Peyer's patch (tissue), 4 donors: ENCODE measurements around the gene GRIK4. TPM values are rescaled to one million over a fixed set of nuclear protein-coding genes. Genes with fewer than 3 reads are reported as not detected.

ENCODE experiments used
- DNase-seq, 3 donors: peaks; one replicate each; pipeline ENCODE4 v3.0.0-alpha.2; 2017 to 2019
- H3K27ac ChIP-seq, 4 donors: fragments of 200-600 bp; sonication (generic); one replicate each; pipeline ENCODE4 v1.5.1; 2016 to 2019
- H3K27me3 ChIP-seq, 2 donors: fragments of 200-600 bp; sonication (generic); one replicate each; pipeline ENCODE4 v1.5.1; 2019
- H3K36me3 ChIP-seq, 3 donors: fragments of 200-600 bp; sonication (generic); one replicate each; pipeline ENCODE4 v1.5.1; 2016 to 2019
- H3K4me1 ChIP-seq, 4 donors: fragments of 200-600 bp; sonication (generic); one replicate each; pipeline ENCODE4 v1.5.1; 2016 to 2019
- H3K4me3 ChIP-seq, 4 donors: fragments of 200-600 bp; sonication (generic); 1 replicate in 3 of 4; 2 replicates in 1 of 4; pipeline ENCODE4 v1.5.1; 2016 to 2019; ENCODE audit warnings: mild to moderate bottlenecking in 1 of 4
- H3K9me3 ChIP-seq, 4 donors: fragments of 200-600 bp; sonication (generic); one replicate each; pipeline ENCODE4 v1.5.1; 2016 to 2019; ENCODE audit warnings: mild to moderate bottlenecking in 1 of 4
- POLR2A ChIP-seq, 2 donors: fragments of 450-650 bp; IDR thresholded peaks; one replicate each; pipeline ENCODE4 v1.5.1; 2017; ENCODE audit warnings: antibody characterized with exemption in 2 of 2, mild to moderate bottlenecking in 2 of 2, moderate library complexity in 2 of 2
- total RNA-seq, 4 donors: library from RNA; depleted of rRNA; stranded (reverse); fragments of >200 nt; gene quantifications; one replicate each; pipeline ENCODE4 v1.1.0, GENCODE V29; 2016
- TF ChIP-seq, protein P1 (sequence below), 6 experiments: fragments of 450-650 bp in 4 of 6; fragments of 200-600 bp in 2 of 6; sonication (generic) in 1 of 6; IDR thresholded peaks; one replicate each; pipeline ENCODE4 v1.5.1; 2017 to 2019; ENCODE audit warnings: antibody characterized with exemption in 6 of 6, mild to moderate bottlenecking in 3 of 6, moderate library complexity in 1 of 6

GRIK4 gene
- total RNA-seq, 4 donors from 2014 or later = 0.40 to 2.5 TPM; not detected in 2

DNA sequence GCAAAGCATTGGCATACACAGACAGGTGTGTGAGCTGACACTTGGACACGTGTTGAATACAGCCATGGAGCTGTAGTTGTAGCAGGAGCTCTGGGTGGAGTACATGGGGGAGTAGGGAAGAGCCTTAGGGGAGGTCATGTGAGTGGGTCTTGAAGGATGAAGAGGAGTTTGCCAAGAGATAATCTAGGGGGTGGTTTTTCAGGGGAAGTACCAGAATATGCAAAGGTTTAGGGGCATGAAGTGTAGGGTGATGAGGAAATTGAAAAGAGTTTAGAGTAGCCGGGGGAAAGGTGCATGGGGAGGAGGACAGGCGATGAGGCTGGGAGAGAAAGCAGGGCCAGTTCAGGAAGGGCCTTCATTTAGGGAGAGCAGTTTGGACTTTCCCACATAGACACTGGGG lies 74.5 kb downstream of the GRIK4 start:
- Histone ChIP-seq H3K27me3 (no peaks in the 10 kb centered on the region), H3K4me3 (no peak overlapping the region), H3K4me1 (no peaks in the 10 kb centered on the region), H3K36me3 (no peaks in the 10 kb centered on the region), H3K9me3 (no peaks in the 10 kb centered on the region), H3K27ac (no peak overlapping the region)
- DNase-seq = no peak
- TF ChIP-seq, protein P1, sequence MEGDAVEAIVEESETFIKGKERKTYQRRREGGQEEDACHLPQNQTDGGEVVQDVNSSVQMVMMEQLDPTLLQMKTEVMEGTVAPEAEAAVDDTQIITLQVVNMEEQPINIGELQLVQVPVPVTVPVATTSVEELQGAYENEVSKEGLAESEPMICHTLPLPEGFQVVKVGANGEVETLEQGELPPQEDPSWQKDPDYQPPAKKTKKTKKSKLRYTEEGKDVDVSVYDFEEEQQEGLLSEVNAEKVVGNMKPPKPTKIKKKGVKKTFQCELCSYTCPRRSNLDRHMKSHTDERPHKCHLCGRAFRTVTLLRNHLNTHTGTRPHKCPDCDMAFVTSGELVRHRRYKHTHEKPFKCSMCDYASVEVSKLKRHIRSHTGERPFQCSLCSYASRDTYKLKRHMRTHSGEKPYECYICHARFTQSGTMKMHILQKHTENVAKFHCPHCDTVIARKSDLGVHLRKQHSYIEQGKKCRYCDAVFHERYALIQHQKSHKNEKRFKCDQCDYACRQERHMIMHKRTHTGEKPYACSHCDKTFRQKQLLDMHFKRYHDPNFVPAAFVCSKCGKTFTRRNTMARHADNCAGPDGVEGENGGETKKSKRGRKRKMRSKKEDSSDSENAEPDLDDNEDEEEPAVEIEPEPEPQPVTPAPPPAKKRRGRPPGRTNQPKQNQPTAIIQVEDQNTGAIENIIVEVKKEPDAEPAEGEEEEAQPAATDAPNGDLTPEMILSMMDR (IDR thresholded peaks at IDR 0.05) = no peak
- TF ChIP-seq POLR2A (IDR thresholded peaks at IDR 0.05) = no peak

DNA sequence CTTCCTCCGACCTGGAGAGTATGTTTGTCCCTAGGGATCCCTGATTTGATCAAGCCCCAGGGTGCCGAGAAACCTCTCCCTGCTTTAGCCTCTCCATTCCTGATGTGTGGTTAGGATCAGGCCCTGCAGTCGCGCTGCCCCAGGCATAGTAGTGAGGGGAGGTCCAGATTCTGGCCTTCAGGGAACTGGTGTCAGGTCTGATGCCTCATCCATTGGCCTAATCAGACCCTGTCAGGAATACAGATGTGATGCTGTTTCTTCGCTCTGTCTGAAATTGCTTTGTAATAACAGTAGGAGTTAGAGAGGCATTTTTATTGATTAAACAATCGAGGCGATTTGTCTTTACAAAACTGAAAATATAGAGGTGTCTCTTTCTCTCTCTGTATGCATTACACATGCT lies 75.2 kb downstream of the GRIK4 start:
- H3K4me1 ChIP-seq = no peaks in the 10 kb centered on the region
- no peak overlapping the region for H3K27ac ChIP-seq
- TF ChIP-seq, protein P1 (IDR thresholded peaks at IDR 0.05) = no peak
- TF ChIP-seq POLR2A (IDR thresholded peaks at IDR 0.05) = no peak
- no peak overlapping the region for H3K4me3 ChIP-seq
- no peaks in the 10 kb centered on the region for H3K9me3 ChIP-seq
- H3K27me3 ChIP-seq = no peaks in the 10 kb centered on the region
- no peaks in the 10 kb centered on the region for H3K36me3 ChIP-seq
- DNase-seq = no peak

DNA sequence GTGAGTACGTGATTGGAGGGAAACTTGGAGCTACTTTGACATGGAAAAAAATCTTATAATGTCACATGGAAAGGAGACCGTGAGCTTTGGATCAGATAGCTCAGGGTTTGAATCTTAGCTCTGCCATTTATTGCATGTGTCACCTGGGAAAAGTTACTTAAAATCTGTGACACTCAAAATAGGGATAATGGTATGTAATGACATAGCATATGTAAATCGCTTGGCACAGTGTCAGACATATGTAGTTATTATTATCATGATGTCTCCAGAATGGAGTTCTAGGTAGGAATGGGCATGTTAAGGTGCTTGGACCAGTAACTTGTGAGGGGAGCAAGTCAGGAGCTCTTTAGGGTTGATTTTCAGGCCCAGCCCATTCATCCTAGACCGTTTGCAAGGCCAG lies 75.8 kb downstream of the GRIK4 start:
- Histone ChIP-seq H3K4me3 (no peak overlapping the region), H3K27me3 (no peaks in the 10 kb centered on the region), H3K27ac (no peak overlapping the region), H3K4me1 (no peaks in the 10 kb centered on the region), H3K9me3 (no peaks in the 10 kb centered on the region), H3K36me3 (no peaks in the 10 kb centered on the region)
- DNase-seq = no peak
- TF ChIP-seq POLR2A (IDR thresholded peaks at IDR 0.05) = no peak
- TF ChIP-seq, protein P1 (IDR thresholded peaks at IDR 0.05) = no peak

DNA sequence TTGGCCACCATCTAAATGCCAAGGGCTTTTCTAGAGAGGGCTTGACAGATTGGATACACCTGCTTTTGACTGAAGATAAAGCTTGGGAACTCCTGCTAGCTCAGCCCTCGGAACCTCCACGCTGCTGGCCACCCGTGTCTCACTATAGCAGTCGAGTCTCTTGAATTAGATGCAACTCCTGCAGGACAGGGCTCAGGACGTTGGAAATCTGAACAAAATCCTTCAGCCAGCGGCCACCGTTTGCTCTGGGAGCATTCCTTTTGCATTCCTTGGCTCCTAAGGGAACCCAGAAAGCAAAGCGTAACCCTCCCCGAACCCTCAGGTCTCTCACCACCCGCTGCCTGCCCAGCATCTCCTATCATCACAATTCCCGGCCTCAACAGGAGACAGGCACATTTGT lies 77.8 kb downstream of the GRIK4 start:
- TF ChIP-seq, protein P1 (IDR thresholded peaks at IDR 0.05) = no peak
- no peaks in the 10 kb centered on the region for H3K36me3 ChIP-seq
- H3K27me3 ChIP-seq = no peaks in the 10 kb centered on the region
- peak in 1 of 3 donors; percentile 22 for DNase-seq
- no peaks in the 10 kb centered on the region for H3K9me3 ChIP-seq
- H3K27ac ChIP-seq = no peak overlapping the region
- no peaks in the 10 kb centered on the region for H3K4me1 ChIP-seq
- H3K4me3 ChIP-seq = no peak overlapping the region

DNA sequence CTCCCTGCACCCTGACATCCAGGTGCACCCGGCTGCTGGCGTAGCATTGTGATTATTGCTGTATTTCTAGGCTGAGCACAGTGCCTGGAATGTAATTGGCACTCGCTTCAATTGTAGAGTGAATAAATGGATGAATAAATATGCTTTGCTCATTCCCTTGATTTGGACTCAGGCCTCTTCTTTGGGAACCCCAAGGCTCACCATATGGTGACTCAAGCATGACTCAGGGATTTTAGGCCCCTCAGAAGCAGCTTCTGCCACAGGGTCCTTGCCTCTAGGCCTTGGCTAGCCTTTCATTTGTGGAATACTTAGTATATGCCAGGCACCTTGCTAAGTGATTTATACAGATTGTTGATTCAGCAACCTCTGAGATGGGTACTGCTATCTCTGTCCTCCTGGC lies 78.9 kb downstream of the GRIK4 start:
- Histone ChIP-seq H3K4me1 (no peaks in the 10 kb centered on the region), H3K27me3 (no peaks in the 10 kb centered on the region), H3K9me3 (no peaks in the 10 kb centered on the region), H3K4me3 (no peak overlapping the region), H3K36me3 (no peaks in the 10 kb centered on the region), H3K27ac (no peak overlapping the region)
- no peak for DNase-seq
- TF ChIP-seq POLR2A (IDR thresholded peaks at IDR 0.05) = no peak
- TF ChIP-seq, protein P1 (IDR thresholded peaks at IDR 0.05) = no peak

DNA sequence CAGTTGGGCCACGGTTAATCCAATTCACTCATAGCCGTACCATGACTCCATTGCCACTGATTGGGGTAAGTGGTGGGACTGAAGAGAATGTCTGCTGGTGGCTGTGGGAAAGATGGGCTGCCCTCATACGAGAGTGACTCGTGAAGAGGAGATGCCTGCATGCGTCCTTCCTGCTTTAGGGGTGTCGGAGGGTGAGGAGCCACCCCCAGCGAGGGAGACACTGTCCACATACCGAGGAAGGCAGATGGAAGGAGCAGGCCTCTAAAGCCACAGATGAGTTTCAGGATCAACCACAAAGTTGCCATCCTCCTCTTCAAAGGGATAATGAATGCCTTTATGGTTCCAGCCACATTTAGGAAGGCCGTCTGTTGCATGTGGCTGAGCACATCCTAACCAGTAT lies 83.2 kb downstream of the GRIK4 start:
- H3K27ac ChIP-seq = no peak overlapping the region
- no peak for TF ChIP-seq POLR2A (IDR thresholded peaks at IDR 0.05)
- TF ChIP-seq, protein P1 (IDR thresholded peaks at IDR 0.05) = no peak
- no peaks in the 10 kb centered on the region for H3K4me1 ChIP-seq
- no peak overlapping the region for H3K4me3 ChIP-seq
- peak in 1 of 3 donors; percentile 21 for DNase-seq
- no peaks in the 10 kb centered on the region for H3K36me3 ChIP-seq
- H3K9me3 ChIP-seq = no peaks in the 10 kb centered on the region
- H3K27me3 ChIP-seq = no peaks in the 10 kb centered on the region
